ENCODE data around the gene BAHD1.
"Not testable (repeated sequence)": the region's sequence is repeated elsewhere in the genome, so short reads cannot be mapped to it uniquely, and the experiment has no call there.

BAHD1 gene

DNA sequence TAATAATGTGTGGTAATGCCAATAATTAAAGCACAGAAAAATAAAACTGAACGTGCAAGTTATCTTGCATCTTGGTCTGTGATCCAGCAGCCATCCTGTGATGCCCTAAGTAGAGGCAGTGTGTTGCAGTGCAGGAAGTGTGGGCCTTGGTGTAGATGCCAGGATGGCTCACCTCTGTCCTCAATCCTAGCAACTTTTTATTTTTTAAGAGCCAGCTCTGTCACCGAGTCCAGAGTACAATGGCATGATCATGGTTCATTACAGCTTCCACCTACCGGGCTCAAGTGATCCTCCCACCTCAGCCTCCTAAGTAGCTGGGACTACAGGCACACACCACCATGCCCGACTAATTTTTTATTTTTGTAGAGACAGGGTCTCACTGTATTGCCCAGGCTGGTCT, 7.6 kb downstream of the BAHD1 start:
- DNase-seq: no peak

DNA sequence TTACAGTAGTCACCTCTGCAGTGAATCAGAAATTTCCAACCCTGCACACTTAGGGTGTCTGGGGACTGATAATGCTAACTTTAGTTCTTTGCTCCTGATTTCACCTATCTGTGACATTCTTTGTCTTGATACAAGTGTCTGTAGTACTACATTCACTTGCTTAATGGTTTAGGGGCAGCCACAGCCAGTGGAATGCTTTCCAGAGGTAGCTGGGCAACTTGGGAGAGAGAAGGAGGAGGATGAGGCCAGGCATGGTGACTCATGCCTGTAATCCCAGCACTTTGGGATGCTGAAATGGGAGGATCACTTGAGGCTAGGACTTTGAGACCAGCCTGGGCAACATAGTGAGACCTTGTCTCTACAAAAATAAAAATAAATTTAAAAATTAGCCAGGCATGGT, 8.5 kb downstream of the BAHD1 start:
- no peak for DNase-seq

DNA sequence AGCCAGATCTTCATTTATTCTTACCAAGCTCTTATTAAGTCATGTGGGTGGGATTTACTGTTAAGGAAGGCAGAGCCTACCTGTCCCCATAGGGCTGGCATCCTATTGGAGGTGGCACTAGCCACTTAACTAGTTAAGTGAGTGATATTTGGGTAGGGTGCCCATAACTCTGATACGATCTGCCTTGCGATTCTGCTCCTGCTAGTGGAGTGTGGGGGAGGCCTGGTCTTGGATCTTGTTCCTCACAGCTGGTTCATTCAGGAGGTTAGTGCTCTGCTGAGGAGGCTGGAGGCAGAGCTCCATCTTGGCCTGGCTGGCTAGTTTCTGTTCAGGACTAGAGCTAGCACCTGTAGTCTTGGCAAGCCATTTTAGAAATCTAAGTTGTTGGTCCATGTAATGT, 9.3 kb downstream of the BAHD1 start:
- DNase-seq: no peak

DNA sequence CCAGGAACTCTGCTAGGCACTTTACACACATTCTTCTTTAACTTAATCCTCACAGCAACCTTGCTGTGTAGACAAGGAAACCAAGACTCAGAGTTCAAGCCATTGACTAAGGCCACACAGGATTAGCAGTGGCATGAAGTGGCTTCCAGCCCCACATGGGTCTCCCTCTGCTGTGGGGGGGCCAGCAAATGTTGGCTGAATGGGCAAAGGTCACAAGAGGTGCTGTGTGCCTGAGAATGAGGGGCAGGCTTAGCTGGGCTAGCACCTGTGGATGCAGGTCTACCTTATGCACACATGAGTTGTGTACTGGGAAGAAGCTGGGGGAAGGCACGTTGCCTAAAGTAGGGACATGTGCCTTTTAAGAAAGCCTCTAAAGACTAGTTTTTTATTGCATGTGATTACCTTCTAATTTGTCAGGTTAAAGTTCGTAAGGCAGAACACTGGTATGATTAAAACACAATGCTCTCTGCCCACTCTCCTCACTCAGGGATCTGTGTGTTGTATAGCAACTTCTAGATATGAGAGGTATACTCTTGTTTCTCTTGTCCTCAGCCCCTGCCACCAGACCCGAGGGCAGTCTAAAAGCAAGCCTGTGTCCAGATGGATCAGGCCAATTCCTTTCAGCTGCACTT, 10.9 kb downstream of the BAHD1 start:
- no peak for DNase-seq

DNA sequence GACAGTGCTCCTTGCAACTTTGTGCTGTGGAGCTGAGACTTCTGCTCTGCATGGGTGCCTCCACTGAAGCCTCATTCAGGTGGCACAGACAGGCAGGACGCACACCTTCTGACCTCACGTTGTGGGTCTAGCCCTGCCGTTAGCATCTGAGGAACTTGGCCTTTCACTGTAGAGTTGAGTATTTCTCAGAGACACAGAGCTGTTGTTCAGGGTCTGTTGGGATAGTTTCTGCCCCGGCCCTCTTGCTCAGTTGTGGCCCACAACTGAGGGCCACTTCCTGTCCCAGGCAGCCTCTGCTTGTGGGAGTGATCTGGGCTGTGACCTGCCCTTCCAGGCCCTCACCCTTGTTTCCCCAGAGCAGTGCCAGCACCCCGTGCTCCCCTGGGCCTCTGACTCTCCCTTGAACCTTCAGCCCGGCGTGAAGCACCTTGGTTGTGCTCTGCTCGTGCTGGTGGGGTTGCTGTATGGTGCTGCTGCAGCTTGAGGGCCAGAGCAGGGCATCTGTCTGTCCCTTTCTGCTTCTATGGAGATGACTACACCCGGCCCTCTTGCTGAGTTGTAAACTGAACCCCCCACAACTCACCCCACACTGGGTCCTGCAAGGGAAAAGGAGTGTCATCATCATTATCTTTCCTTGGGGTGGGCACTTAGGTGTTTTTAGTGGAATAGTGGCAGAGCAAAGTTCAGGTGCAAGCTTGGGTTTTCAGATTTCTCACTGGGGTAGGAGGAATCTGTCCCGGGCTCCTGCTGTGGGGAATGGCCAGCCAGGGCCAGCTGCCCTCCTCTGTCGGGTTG, 11.7 kb downstream of the BAHD1 start:
- DNase-seq: no peak

DNA sequence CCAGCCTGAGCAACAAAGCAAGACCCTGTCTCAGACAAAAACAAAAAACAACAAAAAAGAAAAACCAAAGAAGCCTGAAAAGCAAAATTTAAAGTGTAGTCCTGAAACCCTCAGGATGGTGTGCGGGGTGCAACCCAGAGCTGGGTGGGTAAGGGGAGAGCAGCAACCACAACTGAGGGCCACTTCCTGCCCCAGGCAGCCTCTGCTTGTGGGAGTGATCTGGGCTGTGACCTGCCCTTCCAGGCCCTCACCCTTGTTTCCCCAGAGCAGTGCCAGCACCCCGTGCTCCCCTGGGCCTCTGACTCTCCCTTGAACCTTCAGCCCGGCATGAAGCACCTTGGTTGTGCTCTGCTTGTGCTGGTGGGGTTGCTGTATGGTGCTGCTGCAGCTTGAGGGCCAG, 13.2 kb downstream of the BAHD1 start:
- DNase-seq: not testable (repeated sequence)

DNA sequence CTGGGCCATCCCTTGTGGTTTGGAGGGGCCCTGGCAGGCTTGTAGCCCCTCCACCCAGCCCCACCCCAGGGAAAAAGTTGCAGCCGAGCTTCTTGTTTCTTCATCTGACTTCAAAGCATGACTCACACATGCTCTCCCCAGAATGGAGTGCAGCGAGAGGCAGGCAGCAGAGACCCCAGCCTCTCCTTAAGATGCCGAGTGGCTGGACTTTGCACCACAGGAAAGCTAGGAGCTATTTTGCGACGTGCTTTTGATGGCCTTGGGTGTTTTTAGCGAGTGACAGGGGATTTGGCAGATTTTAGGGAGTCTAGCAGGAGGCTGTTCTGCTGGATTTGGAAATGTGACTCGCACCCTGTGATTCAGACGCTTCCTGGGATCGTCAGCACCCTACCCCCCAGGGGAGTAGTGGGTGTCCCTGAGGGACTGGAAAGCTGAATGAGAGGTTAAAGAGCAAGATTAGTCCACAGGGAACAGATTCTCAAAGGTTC, 14.2 kb downstream of the BAHD1 start:
- no peak for DNase-seq

DNA sequence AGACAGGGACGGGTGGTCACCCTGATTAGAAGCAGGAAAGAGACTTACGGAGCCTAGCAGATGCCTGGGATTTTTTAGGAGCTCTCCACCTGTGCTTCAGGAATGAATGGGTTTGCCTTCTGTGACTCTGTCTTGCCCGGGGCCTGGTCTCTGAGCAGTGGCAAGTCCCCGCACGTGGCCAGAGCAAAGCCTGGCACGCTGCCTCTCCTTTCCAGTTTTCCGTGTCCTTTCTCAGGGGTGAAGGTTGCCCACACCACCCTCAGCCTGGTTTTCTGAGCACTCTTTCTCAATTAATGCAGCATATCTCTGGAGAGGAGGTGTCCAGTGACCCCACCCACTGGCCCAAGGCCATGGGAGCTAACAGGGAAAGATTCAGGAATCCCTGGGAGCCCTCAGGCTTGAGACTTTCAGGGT, 15.6 kb downstream of the BAHD1 start:
- no peak for DNase-seq

DNA sequence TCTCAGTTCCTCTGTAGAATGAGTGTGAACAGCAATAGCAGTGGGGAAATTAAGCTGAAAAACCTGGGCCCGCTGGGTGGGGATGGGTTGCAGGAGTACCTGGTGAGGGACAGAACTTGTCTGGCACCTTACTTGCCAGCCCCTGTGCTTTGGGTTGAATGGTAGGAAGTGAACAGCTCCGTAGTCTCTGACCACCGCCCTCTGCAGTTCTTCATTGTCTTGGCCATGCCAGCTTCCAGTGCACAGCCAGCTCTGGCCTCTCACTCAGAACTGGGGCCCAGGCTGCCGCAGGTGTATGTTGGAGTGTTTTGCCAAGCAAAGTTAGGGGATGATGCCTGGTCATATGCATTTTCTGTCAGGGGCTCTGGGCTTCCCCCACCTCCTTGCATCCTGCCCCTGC, 16.0 kb downstream of the BAHD1 start:
- DNase-seq: no peak

DNA sequence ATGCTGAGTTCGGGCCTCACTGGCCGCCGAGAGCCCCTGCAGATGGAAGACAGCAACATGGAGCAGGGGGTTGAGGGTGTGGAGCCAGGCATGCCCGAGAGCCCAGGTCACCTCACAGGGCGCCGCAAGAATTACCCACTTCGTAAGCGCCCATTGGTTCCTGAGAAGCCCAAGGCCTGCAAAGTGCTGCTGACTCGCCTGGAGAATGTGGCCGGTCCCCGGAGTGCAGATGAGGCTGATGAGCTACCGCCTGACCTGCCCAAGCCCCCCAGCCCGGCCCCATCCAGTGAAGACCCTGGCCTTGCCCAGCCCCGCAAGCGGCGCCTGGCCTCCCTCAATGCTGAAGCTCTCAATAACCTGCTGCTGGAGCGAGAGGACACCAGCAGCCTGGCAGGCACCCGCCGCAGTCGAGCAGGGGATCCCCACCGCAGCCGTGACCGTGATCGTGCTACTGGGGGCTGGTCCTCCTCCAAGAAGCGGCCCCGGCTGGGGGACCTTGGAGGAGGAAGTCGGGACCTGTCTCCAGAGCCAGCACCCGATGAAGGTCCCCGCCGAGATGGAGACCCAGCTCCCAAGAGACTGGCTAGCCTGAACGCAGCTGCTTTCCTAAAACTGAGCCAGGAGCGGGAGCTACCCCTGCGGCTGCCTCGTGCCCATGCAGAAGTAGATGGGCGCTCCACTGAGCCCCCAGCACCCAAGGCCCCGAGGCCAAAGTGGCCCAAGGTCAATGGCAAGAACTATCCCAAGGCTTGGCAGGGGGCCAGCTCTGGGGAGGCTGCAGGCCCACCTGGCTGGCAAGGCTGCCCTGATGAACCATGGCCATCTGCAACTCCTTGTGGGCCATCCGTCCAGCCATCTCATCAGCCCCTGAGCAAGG, 18.0 kb downstream of the BAHD1 start:
- DNase-seq: no peak

DNA sequence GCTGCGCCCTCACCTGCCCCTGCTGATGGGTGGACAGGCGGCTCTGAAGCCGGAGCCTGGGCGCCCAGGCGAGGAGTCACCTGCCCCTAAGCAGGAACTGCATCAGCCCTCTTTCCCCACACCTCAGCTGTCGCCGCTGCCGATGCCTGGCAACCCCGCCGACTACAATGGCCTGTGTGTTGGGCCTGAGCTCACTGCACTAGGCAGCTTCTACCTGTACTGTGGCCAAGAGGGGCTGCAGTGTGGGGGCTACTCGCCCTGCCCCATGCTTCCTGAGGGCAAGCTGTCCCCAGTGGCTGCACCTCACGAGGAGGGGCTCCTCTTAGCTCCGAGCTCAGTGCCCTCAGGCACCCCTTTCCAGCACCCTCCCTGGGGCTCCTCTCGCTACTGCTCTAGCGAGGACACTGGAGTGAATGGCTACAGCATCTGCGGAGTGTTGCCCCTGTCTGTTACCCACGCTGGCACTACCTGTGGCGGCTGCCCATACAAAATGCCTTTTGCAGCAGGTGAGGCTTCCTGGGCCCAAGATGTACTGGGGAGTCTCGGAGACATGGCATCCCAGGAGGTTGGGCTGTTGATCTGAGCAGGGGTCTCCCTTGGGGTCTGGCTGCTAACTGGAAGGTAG, 18.8 kb downstream of the BAHD1 start:
- no peak for DNase-seq

DNA sequence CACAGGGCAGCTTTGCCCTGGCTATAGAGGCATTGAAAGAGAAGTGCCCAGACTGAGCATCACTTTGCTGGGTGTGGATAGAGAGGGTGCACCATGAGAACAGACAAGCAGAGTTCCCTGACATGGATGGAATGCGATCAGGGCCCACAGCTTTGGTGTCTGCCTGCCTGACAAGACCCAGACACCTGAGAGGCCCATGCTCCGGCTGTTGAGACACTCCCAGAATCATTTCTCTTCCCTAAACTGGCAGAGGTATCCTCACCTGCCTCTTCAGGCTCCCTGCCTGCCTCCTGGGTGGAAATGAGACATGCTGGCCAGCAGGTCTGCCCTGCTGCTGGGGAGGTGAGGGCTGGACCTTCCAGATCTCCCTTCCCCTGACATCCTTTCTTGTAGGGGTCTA, 19.7 kb downstream of the BAHD1 start:
- DNase-seq: no peak

DNA sequence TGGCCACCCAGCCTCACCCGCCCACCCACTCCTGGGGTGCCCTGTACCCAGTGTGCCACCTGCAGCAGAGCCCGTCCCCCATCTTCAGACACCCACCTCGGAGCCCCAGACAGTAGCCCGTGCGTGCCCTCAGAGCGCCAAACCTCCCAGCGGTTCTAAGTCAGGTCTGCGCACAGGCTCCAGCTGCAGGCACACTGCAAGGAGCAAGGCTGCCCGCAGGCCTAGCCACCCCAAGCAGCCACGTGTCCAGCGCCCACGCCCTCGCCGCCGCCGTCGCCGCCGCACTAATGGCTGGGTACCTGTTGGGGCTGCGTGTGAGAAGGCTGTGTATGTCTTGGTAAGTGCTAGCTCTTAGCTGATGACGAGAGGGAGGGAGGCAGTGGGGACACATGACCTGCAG, 21.2 kb downstream of the BAHD1 start:
- no peak for DNase-seq

DNA sequence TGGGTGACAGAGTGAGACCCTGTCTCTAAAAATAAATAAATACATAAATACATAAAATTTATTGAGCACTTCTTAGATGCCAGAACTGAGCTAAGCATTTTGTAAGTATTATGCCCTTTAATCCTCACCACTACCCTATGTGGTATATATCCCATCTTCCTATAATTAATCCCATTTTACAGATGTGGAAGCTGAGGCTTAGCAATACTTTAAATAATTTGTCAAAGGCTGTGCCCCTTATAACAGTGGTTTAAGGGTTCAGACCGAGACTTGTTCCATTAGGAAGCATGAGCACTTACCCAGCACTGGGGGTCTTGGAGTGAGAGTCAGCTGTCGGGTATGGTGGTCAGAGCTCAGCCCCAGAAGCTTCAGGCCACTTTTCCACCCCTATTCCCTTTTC, 22.5 kb downstream of the BAHD1 start:
- DNase-seq: no peak

DNA sequence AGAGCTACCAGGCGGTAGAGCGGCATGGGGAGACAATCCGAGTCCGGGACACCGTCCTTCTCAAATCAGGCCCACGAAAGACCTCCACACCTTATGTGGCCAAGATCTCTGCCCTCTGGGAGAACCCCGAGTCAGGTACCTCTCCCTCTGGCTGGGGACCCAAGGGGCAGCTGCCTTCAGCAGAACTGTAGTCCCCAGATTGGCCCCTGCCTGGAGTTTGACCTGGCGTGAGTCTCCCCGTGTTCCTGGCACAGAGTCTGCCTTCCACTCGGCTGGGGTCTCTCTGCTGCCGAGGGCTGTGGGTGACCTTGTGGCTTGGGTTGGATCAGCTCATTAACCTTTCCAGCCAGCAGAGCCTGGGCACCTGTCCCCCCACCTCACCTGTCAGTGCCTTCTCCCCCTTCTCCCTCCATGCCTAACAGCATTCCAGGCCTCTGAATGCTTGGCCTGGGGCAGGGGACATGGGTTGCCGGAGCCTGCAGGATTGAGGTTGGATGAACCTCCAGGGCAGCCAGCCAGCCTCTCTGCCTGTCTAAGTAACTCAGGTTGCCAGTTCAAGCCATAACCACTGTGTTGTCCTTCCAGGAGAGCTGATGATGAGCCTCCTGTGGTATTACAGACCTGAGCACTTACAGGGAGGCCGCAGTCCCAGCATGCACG, 23.3 kb downstream of the BAHD1 start:
- DNase-seq: no peak

DNA sequence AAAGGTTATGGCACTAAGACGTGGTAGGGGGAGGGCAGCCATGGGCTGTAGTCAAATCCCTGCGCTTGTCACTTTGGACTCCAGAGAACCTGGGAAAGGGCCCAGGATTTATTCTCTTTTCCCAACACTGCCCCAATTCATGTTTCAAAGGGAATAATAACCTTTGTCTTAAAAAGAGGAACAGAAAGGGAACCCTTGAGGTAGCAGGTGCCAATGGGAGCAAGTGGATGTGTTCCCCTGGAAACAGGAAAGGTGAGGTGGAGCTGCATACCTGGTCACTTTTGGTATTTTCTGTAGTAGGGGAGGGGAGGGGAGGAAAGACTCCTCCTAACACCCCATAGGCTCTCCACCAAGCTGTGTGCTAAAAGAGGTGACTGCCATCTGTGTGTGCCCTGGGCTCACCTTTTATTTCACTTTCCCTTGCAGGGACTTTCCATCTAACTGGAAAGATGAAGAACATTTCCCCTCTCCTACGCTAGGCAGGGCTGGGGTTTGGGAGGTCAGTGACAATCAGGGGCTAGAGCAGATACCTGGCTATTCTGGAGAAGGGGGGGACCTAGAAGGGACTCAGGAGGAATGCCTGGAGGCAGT, 23.9 kb downstream of the BAHD1 start:
- no peak for DNase-seq

DNA sequence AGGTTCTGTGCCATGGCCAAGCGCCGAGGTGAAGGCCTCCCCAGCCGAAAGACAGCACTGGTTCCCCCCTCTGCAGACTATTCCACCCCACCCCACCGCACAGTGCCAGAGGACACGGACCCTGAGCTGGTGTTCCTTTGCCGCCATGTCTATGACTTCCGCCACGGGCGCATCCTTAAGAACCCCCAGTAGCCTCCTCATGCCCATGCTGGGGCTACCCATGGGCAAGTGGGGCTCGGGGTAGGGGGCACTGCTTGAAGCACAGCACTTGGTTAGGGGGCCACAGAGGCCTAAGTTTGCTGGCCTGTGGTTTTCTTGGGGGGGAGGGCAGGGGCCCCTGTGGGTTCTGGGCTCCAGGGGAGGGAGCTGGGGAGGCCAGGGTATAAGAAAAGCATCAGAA, 25.2 kb downstream of the BAHD1 start:
- no peak for DNase-seq

DNA sequence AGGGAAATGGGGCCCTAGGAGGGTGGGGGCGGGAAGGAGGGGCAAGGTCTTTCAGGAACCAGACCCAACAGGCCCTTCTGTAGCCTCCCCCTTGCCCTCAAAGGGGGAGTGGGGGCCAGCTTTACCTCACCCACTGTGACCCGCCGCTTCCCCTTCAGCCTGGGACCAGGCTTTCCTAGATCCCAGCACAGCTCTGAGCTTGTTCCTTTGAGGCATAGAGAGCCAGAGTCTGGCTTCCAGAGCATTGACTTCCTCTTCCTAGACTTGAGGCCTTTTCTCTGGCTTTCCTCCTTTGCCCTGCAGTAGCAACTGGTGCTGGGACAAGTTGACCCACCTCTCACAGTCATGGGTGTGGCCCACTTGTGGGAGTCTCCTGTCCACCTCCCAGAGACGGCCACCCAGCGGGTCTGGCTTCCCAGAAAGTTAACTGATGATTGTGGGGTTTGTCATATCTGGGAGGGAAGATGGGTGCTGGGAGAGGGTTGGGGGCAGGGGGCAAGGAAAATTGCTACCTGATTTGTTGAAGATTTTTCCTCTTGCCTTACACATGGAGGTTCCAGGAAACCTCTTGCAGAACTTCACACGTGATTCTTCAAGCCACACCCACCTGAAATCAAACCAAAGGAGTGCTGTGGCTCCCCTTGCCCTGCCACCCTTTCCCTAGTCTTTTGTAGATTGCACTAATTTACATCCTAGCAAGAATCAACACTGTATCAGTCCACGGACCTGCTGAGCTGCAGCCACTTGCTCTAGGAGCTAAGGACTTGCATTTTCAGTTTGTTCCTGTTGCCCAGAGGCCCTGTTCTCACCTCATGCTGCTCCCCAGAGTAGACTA, 25.9 kb downstream of the BAHD1 start:
- no peak for DNase-seq

DNA sequence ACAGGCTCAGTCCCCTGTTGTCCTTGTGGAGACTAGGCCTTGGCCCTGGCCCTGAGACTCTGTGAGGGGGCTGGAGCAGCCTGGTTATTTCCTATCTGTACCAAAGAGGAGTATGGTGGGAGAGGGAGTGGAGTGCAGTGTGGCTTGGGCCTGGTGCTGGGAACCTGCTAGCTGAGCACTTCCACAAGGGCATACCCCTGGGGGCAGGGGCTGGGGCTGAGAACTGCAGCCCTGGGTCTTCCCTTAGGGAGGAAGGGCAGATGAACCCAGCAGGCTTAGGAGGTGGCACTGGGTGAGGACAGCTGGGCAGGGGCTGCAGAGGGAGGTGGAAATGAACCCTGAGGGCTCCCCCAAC, 26.5 kb downstream of the BAHD1 start:
- DNase-seq: no peak

DNA sequence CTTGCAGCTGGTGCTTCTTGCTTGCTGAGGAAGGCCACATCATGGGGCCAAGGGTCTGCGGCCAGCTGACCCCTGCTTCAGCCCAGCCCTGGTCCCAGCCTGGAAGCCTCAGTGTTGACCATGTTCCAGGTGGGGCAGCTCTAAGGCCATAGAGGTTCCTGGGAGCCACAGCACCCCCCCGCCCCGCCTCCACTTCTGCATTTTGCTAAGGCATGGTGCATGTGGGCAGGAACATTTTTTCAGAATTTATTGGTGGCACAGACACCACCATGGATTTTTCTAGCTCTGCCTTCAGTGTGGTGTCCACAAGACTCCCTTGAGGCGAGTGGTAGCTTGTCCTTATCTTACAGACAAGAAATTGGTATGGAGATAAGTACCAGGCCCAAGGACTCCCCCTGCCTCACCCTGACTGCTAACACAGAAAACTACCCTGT, 28.2 kb downstream of the BAHD1 start:
- DNase-seq: no peak

DNA sequence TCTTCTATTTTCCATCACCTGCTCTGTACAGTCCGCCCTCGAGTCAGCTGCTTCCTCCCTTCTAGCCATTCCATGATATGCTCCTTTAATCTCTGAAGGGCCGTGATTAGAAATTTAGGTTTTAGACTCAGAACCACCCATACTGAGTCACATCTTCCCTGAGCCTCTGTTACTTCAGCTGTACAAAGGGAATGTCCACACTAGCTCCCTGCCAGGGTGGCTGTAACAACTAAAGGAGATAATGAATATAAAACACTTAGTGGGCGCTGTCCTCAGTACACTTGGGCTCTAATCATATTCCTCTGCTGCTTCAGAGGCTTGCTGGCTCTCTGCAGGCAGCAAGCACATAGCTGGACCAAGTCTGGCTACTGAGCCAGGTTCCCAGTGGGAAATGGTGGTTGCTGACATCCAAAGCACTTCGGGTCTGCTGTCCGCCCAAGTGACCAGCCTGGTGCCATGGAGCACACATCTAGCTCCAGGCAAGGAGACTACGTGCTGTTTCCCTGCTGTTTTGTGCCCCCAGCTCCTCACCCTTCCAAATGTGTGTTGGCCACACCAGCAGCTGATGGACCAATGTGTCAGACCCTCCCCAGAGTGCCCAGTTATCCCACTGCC, 29.1 kb downstream of the BAHD1 start:
- DNase-seq: no peak
